ENCODE results near the gene UBN2.

DNA sequence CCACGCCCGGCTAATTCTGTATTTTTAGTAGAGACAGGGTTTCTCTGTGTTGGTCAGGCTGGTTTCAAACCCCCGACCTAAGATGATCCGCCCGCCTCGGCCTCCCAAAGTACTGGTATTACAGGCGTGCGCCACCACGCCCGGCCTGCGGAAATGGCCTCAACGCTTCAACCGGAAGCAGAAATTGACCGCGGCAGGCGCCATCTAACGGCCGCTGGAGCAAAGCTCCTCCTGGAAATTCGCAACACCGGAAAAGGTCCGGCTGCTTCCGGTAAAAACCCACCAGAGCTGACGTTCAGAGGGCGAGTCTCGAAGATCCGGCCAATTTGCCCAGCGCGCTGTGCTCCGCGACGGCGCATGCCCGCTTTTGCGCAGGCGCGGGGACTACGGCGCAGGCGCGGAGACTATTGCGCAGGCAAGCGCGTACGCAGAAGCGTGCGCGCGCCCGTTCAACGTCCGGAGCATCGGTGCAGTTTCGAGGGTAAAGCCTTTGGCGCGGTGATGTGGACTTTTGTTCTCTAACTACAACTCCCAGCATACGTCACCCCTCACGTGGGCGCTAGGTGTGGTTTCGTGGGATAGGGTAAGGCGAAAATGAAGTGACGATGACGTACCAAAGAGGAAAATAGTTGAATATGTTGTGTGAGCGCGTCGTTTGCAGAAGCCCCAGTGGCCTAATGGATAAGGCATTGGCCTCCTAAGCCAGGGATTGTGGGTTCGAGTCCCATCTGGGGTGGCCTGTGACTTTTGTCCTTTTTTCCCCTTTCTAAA, 109.2 kb downstream of the UBN2 start:
- TF ChIP-seq, protein P1, sequence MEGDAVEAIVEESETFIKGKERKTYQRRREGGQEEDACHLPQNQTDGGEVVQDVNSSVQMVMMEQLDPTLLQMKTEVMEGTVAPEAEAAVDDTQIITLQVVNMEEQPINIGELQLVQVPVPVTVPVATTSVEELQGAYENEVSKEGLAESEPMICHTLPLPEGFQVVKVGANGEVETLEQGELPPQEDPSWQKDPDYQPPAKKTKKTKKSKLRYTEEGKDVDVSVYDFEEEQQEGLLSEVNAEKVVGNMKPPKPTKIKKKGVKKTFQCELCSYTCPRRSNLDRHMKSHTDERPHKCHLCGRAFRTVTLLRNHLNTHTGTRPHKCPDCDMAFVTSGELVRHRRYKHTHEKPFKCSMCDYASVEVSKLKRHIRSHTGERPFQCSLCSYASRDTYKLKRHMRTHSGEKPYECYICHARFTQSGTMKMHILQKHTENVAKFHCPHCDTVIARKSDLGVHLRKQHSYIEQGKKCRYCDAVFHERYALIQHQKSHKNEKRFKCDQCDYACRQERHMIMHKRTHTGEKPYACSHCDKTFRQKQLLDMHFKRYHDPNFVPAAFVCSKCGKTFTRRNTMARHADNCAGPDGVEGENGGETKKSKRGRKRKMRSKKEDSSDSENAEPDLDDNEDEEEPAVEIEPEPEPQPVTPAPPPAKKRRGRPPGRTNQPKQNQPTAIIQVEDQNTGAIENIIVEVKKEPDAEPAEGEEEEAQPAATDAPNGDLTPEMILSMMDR (IDR thresholded peaks at IDR 0.05) = peak in 5 of 6 experiments; percentile 56 to 88 (median 74)
- TF ChIP-seq POLR2A (IDR thresholded peaks at IDR 0.05) = peak in 2 of 4 donors; percentile 58 to 64

All from esophagus squamous epithelium (tissue), 4 donors.